OCI-LY7 (cell line): Measurements from ENCODE around the gene PPP2R5C. TPM values are rescaled to one million over a fixed set of nuclear protein-coding genes. Genes with fewer than 3 reads are reported as not detected.

Experiments used
- BruUV-seq: library from RNA; stranded (reverse); fragments of 400-500 nt; replicated peaks from 2 replicates; lab custom pipeline; 2021; lab: Mats Ljungman, UMichigan
- CTCF ChIA-PET: fragments of 300-600 bp; sonication (Branson Sonifier 250); formaldehyde crosslinking; loops from one replicate; lab custom pipeline; 2022; ENCODE audit warnings: antibody characterized with exemption; ENCODE audit not compliant: unreplicated experiment; lab: Charles Lee
- POLR2A ChIA-PET: fragments of 300-600 bp; sonication (Branson Sonifier 250); formaldehyde crosslinking; loops from one replicate; lab custom pipeline; 2022; ENCODE audit warnings: antibody characterized with exemption; lab: Charles Lee
- DNase-seq: peaks from one replicate; pipeline ENCODE4 v3.0.0-alpha.2; 2015; ENCODE audit warnings: low spot score
- H2AFZ ChIP-seq: fragments of 200-600 bp; sonication (generic), shearing (Covaris generic); 2 replicates; pipeline ENCODE4 v1.6.1; 2014; ENCODE audit warnings: mild to moderate bottlenecking, antibody characterized with exemption, low read length, moderate library complexity
- H3K27ac ChIP-seq: fragments of 200-600 bp; sonication (generic); 2 replicates; pipeline ENCODE4 v1.5.1; 2014; ENCODE audit warnings: mixed run types, low read depth, mild to moderate bottlenecking, moderate library complexity, low read length, inconsistent platforms; ENCODE audit not compliant: poor library complexity, severe bottlenecking
- H3K36me3 ChIP-seq: fragments of 200-600 bp; sonication (generic); 2 replicates; pipeline ENCODE4 v1.6.1; 2014; ENCODE audit warnings: mild to moderate bottlenecking, antibody characterized with exemption, low read length, moderate library complexity, mixed read lengths; ENCODE audit not compliant: insufficient read depth
- H3K4me1 ChIP-seq: fragments of 200-600 bp; sonication (generic); 2 replicates; pipeline ENCODE4 v1.5.1; 2014; ENCODE audit warnings: mild to moderate bottlenecking, low read length; ENCODE audit not compliant: insufficient read depth, poor library complexity, severe bottlenecking
- H3K4me2 ChIP-seq: fragments of 200-600 bp; sonication (generic); 2 replicates; pipeline ENCODE4 v1.6.1; 2014; ENCODE audit warnings: mild to moderate bottlenecking, low read length
- H3K4me3 ChIP-seq: fragments of 200-600 bp; sonication (generic); 2 replicates; pipeline ENCODE4 v1.5.1; 2014; ENCODE audit warnings: mild to moderate bottlenecking, low read depth, low read length; ENCODE audit not compliant: poor library complexity, severe bottlenecking
- H3K79me2 ChIP-seq: fragments of 200-600 bp; sonication (generic); 2 replicates; pipeline ENCODE4 v1.6.1; 2016; ENCODE audit warnings: low read depth, mild to moderate bottlenecking, low read length, moderate library complexity, mixed read lengths; ENCODE audit not compliant: insufficient read depth
- H3K9me2 ChIP-seq: fragments of 200-600 bp; sonication (generic); 2 replicates; pipeline ENCODE4 v1.6.1; 2016; ENCODE audit warnings: mild to moderate bottlenecking, low read length, mixed read lengths; ENCODE audit not compliant: insufficient read depth
- H3K9me3 ChIP-seq: fragments of 200-600 bp; sonication (generic); 2 replicates; pipeline ENCODE4 v1.6.1; 2014; ENCODE audit warnings: mild to moderate bottlenecking, mixed run types, low read length, mixed read lengths
- H4K20me1 ChIP-seq: fragments of 200-600 bp; sonication (generic); 2 replicates; pipeline ENCODE4 v1.6.1; 2014; ENCODE audit warnings: mild to moderate bottlenecking, antibody characterized with exemption, low read length, moderate library complexity, mixed read lengths; ENCODE audit not compliant: insufficient read depth
- EZH2phosphoT487 ChIP-seq: fragments of 200-600 bp; sonication (generic); IDR thresholded peaks from 2 replicates; pipeline ENCODE4 v1.6.1; 2018; ENCODE audit warnings: low read depth, borderline replicate concordance, mild to moderate bottlenecking, mixed run types, antibody characterized with exemption, low read length, moderate library complexity, mixed read lengths
- intact Hi-C: fragments of 100-400 bp; cut with micrococcal nuclease; formaldehyde crosslinking; loops from one replicate; pipeline ENCODE4 v1.10.0; 2022; ENCODE audit not compliant: unreplicated experiment
- total RNA-seq, 2 experiments: library from RNA; depleted of rRNA in 1 of 2; stranded (reverse); fragments of >200 nt in 1 of 2; shearing (Covaris generic) in 1 of 2; gene quantifications; 2 replicates each; pipeline ENCODE4 v1.2.3, GENCODE V29; 2014 to 2022
- TF ChIP-seq, protein P1 (sequence below): fragments of 200-600 bp; sonication (generic); conservative IDR thresholded peaks from 2 replicates; pipeline ENCODE4 v1.5.1; 2014; ENCODE audit warnings: mild to moderate bottlenecking, antibody characterized with exemption, low read length, moderate library complexity, mixed read lengths

Gene PPP2R5C
- total RNA-seq, 2 experiments from 2014 or later = 161 to 236 TPM

- intact Hi-C loops = loop anchor here (1.0 to 5.0 kb wide), 5 partner anchors 33 to 514 kb away; no protein-coding TSS in a partner anchor
- H3K27ac ChIP-seq = peak overlapping the region; percentile 98
- H3K79me2 ChIP-seq = peaks cover 79% of the 10 kb centered on the region
- peak; percentile 97 for DNase-seq
- ChIA-PET POLR2A (interaction anchor here (0.7 to 2.5 kb wide), 3 partner anchors 17 to 68 kb away, joined by 3 to 9 read pairs (median 6); no protein-coding TSS in a partner anchor), CTCF (no interaction called here)
- no peak for TF ChIP-seq EZH2phosphoT487
- TF ChIP-seq, protein P1, sequence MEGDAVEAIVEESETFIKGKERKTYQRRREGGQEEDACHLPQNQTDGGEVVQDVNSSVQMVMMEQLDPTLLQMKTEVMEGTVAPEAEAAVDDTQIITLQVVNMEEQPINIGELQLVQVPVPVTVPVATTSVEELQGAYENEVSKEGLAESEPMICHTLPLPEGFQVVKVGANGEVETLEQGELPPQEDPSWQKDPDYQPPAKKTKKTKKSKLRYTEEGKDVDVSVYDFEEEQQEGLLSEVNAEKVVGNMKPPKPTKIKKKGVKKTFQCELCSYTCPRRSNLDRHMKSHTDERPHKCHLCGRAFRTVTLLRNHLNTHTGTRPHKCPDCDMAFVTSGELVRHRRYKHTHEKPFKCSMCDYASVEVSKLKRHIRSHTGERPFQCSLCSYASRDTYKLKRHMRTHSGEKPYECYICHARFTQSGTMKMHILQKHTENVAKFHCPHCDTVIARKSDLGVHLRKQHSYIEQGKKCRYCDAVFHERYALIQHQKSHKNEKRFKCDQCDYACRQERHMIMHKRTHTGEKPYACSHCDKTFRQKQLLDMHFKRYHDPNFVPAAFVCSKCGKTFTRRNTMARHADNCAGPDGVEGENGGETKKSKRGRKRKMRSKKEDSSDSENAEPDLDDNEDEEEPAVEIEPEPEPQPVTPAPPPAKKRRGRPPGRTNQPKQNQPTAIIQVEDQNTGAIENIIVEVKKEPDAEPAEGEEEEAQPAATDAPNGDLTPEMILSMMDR = no peak
- 0 out of 2 replicates have a peak, but pooled peaks cover 2% of the 10 kb centered on the region for H4K20me1 ChIP-seq
- peak overlapping the region; percentile 63 for H3K4me3 ChIP-seq
- H2AFZ ChIP-seq = no peak overlapping the region
- BruUV-seq = no TSS peak
- peaks cover 25% of the 10 kb centered on the region for H3K36me3 ChIP-seq
- no peaks in the 10 kb centered on the region for H3K9me2 ChIP-seq
- peak overlapping the region; percentile 96 for H3K4me2 ChIP-seq
- peaks cover 74% of the 10 kb centered on the region for H3K4me1 ChIP-seq
- no peaks in the 10 kb centered on the region; the same call in 1 of the 2 replicates for H3K9me3 ChIP-seq
These were observed 115.0 kb downstream of the PPP2R5C start for GRCh38 chr14:101876555-101876938.

- POLR2A ChIA-PET = interaction anchor here (0.8 to 1.9 kb wide), 2 partner anchors 32 to 106 kb away, joined by 3 to 7 read pairs; no protein-coding TSS in a partner anchor
- TF ChIP-seq, protein P1 = no peak
- no peak for TF ChIP-seq EZH2phosphoT487
These were observed 116.3 kb downstream of the PPP2R5C start for GRCh38 chr14:101877766-101878165.

More at GRCh38 chr14:101877766-101878165, 116.3 kb downstream of the PPP2R5C start:
- BruUV-seq = no TSS peak
- Histone ChIP-seq H3K4me2 (peak overlapping the region; percentile 96), H4K20me1 (0 out of 2 replicates have a peak, but pooled peaks cover 2% of the 10 kb centered on the region), H3K9me3 (no peaks in the 10 kb centered on the region; the same call in 1 of the 2 replicates), H3K4me1 (peaks cover 65% of the 10 kb centered on the region), H3K79me2 (peaks cover 67% of the 10 kb centered on the region), H2AFZ (no peak overlapping the region), H3K9me2 (no peaks in the 10 kb centered on the region), H3K36me3 (peaks cover 34% of the 10 kb centered on the region), H3K4me3 (peak overlapping the region; percentile 63), H3K27ac (peak overlapping the region; percentile 98)
- intact Hi-C loops = loop anchor here (5.0 kb wide), 2 partner anchors 65 to 515 kb away; no protein-coding TSS in a partner anchor
- CTCF ChIA-PET = interaction anchor here (0.6 to 1.5 kb wide), 3 partner anchors 34 to 107 kb away, joined by 3 to 5 read pairs (median 4); no protein-coding TSS in a partner anchor
- DNase-seq = no peak
